ENCODE data around the gene KRTAP12-3.
"Not testable (repeated sequence)": the region's sequence is repeated elsewhere in the genome, so short reads cannot be mapped to it uniquely, and the experiment has no call there.

Gene KRTAP12-3

DNA sequence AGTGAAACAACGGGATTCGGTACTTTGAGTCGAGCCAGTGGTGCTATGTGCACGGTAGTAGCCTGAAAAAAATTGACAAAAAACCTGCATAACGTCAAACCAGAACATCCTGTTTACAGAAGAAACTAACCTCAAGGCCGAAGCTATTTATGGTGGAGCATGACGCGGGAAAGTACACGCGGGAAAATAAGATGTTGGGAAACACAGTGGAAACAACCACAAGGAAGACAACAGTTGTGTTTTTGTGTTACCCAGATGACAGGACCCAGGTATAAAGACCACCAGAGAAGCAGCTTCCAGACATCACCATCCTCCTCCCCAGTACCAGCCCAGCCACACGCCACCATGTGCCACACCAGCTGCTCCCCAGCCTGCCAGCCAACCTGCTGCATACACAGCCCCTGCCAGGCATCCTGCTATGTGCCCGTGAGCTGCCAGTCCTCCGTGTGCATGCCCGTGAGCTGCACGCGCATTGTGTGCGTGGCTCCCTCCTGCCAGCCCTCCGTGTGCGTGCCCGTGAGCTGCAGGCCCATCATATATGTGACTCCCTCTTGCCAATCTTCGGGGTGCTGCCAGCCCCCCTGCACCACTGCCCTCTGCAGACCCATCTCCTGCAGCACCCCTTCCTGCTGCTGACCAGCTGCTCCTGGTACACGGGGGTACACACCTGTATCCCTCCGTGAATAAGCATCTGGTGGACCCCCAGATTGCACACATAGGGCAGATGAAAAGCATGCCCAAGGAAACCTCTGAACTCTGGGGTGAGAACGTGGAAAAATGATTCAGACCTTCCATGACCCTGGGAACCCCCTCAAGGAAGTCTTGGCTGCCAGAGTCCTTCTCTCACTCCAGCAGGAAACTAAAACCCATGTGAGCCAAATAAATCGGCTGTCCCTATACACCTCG, at the start of gene KRTAP12-3:
Gene KRTAP12-3 (plus strand): TSS at position 298 of the 906 bp plus-strand sequence. CDS start 48 bp downstream, at position 346.
- DNase-seq = no peak

DNA sequence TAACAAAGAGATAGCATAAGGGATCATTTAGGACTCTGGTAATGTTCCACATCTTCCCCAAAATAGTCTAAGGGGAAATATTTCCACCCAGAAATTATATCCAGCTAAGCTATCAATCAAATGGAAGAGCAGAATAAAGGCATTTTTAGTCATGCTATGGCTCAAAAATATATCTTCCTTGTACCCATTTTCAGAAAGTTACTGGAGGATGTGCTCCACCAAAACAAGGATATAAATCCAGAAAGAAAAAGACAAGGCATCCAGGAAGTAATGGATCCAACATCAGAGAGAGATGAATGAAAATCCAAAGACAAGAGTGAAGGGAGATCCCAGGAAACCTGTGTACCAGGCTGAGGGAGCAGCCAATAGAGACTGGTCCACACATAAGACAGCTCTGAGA, 48.5 kb upstream of the KRTAP12-3 start:
- no peak for DNase-seq

DNA sequence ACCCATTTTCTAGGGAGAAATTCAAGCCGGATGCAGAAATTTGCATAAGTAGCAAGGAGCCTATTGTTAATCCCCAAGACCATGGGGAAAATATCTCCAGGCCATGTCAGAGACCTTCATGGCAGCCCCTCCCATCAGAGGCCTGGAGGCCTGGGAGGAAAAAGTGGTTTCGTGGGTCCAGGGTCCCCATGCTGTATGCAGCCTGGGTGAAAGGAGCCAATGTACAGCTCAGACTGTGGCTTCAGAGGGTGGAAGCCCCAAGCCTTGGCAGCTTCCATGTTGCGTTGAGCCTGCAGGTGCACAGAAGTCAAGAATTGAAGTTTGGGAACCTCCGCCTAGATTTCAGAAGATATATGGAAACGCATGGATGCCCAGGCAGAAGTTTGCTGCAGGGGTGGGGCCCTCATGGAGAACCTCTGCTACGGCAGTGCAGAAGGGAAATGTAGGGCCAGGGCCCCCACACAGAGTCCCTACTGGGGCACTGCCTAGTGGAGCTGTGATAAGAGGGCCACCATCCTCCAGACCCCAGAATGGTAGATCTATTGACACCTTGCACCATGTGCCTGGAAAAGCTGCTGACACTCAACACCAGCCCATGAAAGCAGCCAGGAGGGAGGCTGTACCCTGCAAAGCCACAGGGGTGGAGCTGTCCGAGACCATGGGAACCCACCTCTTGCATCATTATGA, 47.4 kb upstream of the KRTAP12-3 start:
- DNase-seq = not testable (repeated sequence)

GRCh38 chr21:44611551-44611950, 46.2 kb upstream of the KRTAP12-3 start:
- no peak for DNase-seq

GRCh38 chr21:44612029-44612486, 45.7 kb upstream of the KRTAP12-3 start, which contains the start of gene KRTAP10-8:
Gene KRTAP10-8, plus strand, starts transcription at chr21:44612079. Its CDS starts 22 bp downstream, at chr21:44612101.
- DNase-seq = no peak

- peak; percentile 21 for DNase-seq
Measured at GRCh38 chr21:44612669-44613229, 45.0 kb upstream of the KRTAP12-3 start.

- peak; percentile 17 for DNase-seq
Measured at GRCh38 chr21:44613386-44614155, 44.2 kb upstream of the KRTAP12-3 start.

- peak; percentile 23 for DNase-seq
Measured at GRCh38 chr21:44614161-44614631, 43.5 kb upstream of the KRTAP12-3 start.

GRCh38 chr21:44614961-44615391, 42.8 kb upstream of the KRTAP12-3 start:
- DNase-seq = no peak

GRCh38 chr21:44615466-44615865, 42.3 kb upstream of the KRTAP12-3 start:
- no peak for DNase-seq

- DNase-seq = peak; percentile 25
Measured at GRCh38 chr21:44615911-44616590, 41.7 kb upstream of the KRTAP12-3 start.

DNA sequence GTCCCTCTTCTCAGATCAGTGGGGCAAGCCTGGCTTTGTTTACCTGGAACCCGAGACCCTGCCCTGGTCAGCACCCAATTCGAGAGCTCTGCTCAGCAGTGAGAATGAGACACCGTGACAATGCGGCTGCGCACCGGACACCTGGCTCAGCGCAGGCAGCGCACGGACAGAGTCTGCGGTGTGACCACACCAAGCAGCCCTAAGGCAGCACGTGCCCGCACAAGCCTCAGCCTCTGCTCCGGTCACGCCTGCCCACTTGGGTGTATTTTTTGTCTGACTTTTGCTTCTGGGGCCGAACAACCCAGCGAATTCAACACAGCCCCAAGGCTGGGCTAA, 41.2 kb upstream of the KRTAP12-3 start:
- DNase-seq = no peak

GRCh38 chr21:44617071-44617501, 40.6 kb upstream of the KRTAP12-3 start:
- no peak for DNase-seq

- DNase-seq = no peak
Measured at GRCh38 chr21:44618504-44618903, 39.2 kb upstream of the KRTAP12-3 start.

- DNase-seq = peak; percentile 50
Measured at GRCh38 chr21:44618909-44619308, 38.8 kb upstream of the KRTAP12-3 start.

DNA sequence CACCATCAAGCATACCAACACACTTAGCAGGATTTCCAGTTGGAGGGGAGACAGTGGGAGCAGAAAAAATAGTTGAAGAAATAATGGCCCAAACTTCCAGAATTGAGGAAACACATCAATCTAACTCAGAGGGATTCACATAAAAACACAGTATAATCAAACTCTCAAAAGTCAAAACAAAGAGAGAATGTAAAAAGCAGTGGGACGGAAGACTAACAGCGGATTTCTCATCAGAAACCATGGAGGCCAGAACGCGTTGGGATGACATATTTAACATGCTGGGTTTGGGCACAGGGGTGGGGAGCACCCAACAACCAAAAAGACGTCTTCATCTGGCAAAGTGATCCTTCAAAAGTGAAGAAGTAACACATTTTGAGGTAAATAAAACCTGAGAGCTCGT, 37.8 kb upstream of the KRTAP12-3 start:
- DNase-seq = no peak

- DNase-seq = no peak
Measured at GRCh38 chr21:44623575-44623974, 34.2 kb upstream of the KRTAP12-3 start.

DNA sequence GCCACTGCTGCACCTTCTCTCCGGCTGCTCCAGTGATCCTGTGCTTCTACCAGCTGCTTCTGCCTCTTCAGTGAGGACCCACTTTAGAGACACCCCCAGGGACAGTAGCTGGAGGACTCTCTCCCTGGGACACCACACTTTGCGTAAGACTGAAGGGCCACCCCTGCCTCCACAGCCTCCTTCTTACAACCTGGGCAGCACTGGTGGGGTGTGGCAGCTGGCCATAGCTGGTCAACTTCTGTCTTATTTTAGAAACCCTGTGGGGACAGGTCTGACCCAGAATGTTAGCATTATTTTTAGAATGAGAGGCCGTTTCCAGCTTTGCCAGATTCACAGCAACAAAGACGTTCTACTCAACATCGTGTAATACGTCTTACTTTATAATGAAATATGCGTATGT, 32.0 kb upstream of the KRTAP12-3 start:
- DNase-seq = no peak

DNA sequence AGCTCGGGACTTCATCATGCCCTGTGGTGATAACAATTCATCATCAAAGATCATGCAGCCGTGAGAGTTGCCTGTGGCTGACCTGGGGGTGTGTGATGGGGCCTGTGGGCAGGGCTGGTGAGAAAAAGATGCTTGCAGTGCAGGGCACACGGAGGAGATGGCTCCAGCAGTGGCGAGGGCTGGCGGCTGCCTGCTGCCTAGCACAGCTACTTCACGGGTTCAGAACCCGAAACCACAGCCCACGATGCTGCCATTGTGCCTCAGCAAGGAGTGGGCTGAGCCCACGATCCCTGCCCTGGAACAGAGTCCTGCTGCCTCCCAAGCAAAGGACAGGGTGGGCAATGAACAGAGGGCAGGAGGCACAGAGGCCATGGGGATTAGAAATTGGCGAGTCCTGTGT, 31.5 kb upstream of the KRTAP12-3 start:
- DNase-seq = no peak

DNA sequence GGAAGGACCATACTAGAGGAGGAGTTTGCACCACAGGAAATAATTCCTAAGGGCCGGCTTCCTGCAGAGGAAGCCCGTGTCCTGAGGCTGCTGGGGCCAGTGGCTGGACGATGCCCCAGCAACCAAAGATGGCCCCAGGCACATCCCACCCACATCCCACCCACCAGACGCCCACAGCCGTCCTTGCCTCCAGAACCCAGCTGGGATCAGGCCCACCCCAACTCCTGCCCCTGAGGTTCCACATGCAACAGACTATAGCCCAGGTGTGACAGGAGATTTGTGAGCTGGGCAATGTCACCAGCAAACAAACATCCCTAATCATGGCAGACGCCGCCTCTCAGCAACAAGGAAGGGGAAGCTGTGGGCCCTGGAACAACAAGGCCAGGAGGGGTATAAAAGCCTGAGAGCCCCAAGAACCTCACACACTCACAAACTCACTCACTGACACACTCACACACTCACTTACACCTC, 31.0 kb upstream of the KRTAP12-3 start, which contains the start of gene KRTAP10-9:
Gene KRTAP10-9 (plus strand): TSS at position 421 of the 471 bp plus-strand sequence. CDS start 79 bp downstream, outside the sequence.
- no peak for DNase-seq

DNA sequence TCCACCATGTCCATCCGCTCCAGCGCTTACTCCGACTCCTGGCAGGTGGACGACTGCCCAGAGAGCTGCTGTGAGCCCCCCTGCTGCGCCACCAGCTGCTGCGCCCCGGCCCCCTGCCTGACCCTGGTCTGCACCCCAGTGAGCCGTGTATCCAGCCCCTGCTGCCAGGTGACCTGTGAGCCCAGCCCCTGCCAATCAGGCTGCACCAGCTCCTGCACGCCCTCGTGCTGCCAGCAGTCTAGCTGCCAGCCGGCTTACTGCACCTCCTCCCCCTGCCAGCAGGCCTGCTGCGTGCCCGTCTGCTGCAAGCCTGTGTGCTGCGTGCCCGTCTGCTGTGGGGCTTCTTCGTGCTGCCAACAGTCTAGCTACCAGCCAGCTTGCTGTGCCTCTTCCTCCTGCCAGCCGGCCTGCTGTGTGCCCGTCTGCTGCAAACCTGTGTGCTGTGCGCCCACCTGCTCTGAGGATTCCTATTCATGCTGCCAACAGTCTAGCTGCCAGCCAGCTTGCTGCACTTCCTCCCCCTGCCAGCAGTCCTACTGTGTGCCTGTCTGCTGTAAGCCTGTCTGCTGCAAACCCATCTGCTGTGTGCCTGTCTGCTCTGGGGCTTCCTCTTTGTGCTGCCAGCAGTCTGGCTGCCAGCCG, 30.4 kb upstream of the KRTAP12-3 start:
- peak; percentile 19 for DNase-seq
